BJ (cell line): ENCODE data around the gene TNFRSF13B. TPM values are rescaled to one million over a fixed set of nuclear protein-coding genes. Genes with fewer than 3 reads are reported as not detected.

Experiments used
- CTCF ChIA-PET: fragments of 350-600 bp; formaldehyde crosslinking; extraction: SDS; loops from one replicate; lab custom pipeline; 2021; ENCODE audit warnings: antibody characterized with exemption, inconsistent platforms; lab: Yijun Ruan, JAX
- POLR2A ChIA-PET: fragments of 300-600 bp; sonication (Branson Sonifier 250); formaldehyde crosslinking; extraction: SDS; loops from one replicate; lab custom pipeline; 2021; ENCODE audit warnings: antibody characterized with exemption; lab: Charles Lee
- DNase-seq: peaks from one replicate; pipeline ENCODE4 v3.0.0-alpha.2; 2011; ENCODE audit warnings: low read depth
- H3K27me3 ChIP-seq: 2 replicates; pipeline ENCODE4 v1.6.0; 2011; ENCODE audit warnings: low read length; ENCODE audit not compliant: control insufficient read depth, insufficient read depth
- H3K36me3 ChIP-seq: 2 replicates; pipeline ENCODE4 v1.5.1; 2011; ENCODE audit warnings: low read length; ENCODE audit not compliant: control insufficient read depth, insufficient read depth
- H3K4me3 ChIP-seq: 2 replicates; pipeline ENCODE4 v1.5.1; 2011; ENCODE audit warnings: low read depth, mild to moderate bottlenecking, control low read depth, low read length
- polyA plus RNA-seq: library from polyadenylated mRNA; depleted of rRNA; stranded (reverse); fragments of >200 nt; gene quantifications from 2 replicates; pipeline ENCODE4 v1.2.3, GENCODE V29; 2011
- TF ChIP-seq, protein P1 (sequence below): IDR thresholded peaks from 2 replicates; pipeline ENCODE4 v1.5.1; 2011; ENCODE audit warnings: low read depth, mild to moderate bottlenecking, control low read depth, inconsistent platforms, low read length, moderate library complexity; ENCODE audit not compliant: insufficient read depth

The TNFRSF13B gene
- polyA plus RNA-seq, 1 experiment = not detected

- TF ChIP-seq, protein P1, sequence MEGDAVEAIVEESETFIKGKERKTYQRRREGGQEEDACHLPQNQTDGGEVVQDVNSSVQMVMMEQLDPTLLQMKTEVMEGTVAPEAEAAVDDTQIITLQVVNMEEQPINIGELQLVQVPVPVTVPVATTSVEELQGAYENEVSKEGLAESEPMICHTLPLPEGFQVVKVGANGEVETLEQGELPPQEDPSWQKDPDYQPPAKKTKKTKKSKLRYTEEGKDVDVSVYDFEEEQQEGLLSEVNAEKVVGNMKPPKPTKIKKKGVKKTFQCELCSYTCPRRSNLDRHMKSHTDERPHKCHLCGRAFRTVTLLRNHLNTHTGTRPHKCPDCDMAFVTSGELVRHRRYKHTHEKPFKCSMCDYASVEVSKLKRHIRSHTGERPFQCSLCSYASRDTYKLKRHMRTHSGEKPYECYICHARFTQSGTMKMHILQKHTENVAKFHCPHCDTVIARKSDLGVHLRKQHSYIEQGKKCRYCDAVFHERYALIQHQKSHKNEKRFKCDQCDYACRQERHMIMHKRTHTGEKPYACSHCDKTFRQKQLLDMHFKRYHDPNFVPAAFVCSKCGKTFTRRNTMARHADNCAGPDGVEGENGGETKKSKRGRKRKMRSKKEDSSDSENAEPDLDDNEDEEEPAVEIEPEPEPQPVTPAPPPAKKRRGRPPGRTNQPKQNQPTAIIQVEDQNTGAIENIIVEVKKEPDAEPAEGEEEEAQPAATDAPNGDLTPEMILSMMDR = no peak
- ChIA-PET POLR2A (no interaction called here), CTCF (no interaction called here)
- Histone ChIP-seq H3K4me3 (no peak overlapping the region), H3K36me3 (no peaks in the 10 kb centered on the region), H3K27me3 (peaks cover 11% of the 10 kb centered on the region)
- DNase-seq = no peak
Measured at GRCh38 chr17:16953841-16954240, 18.1 kb downstream of the TNFRSF13B start.

DNA sequence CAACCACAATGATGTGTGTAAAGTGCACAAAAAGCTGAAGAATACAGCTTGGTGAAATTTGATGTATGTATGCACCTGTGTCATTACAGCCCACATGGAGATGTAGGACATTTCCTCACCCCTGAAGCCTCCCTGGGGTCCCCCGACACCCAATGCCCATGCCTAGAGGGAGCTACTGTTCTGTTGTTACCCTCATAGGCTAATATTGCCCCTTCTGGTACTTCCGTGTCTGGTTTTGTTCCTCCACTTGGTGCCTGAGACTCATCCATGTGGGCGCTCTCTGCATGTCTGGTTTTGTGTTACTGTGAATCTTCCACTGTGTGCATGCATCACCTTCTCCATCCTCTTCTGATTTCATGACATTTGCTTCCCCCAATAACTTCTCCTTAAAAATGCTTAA, 18.6 kb downstream of the TNFRSF13B start:
- POLR2A ChIA-PET = no interaction called here
- CTCF ChIA-PET = no interaction called here

GRCh38 chr17:16952401-16952800, 19.5 kb downstream of the TNFRSF13B start:
- TF ChIP-seq, protein P1 = no peak
- POLR2A ChIA-PET = no interaction called here
- Histone ChIP-seq H3K36me3 (no peaks in the 10 kb centered on the region), H3K27me3 (peaks cover 9% of the 10 kb centered on the region), H3K4me3 (no peak overlapping the region)
- DNase-seq = no peak
- CTCF ChIA-PET = no interaction called here

More for the DNA sequence above, 18.6 kb downstream of the TNFRSF13B start:
- H3K4me3 ChIP-seq = no peak overlapping the region
- H3K27me3 ChIP-seq = peaks cover 11% of the 10 kb centered on the region
- DNase-seq = no peak
- H3K36me3 ChIP-seq = no peaks in the 10 kb centered on the region
- TF ChIP-seq, protein P1 = no peak

DNA sequence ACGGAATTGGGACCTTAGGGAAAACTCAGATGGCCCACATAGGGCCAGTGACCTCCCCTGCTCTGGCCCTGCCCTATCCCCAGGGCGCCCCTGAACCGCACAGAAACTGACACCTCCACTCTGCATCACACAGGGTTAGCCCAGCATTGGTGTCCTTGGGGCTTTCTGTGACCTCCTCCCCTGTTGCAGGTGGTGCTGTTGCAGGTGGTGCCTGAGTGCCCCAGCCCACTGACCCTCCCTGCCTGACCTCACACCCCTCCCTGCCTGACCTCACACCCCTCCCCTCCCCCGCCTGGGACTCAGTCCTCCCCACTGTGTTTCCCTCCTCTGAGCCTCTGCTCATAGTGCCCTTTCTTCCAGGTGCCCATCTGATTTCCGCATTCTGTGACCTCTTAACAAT, 21.4 kb downstream of the TNFRSF13B start:
- no peak overlapping the region for H3K4me3 ChIP-seq
- no peaks in the 10 kb centered on the region for H3K36me3 ChIP-seq
- TF ChIP-seq, protein P1 = no peak
- ChIA-PET POLR2A (no interaction called here), CTCF (no interaction called here)
- peaks cover 6% of the 10 kb centered on the region for H3K27me3 ChIP-seq
- DNase-seq = no peak

GRCh38 chr17:16948587-16949376, 23.1 kb downstream of the TNFRSF13B start:
- ChIA-PET CTCF (interaction anchor here (0.6 kb wide), 1 partner anchor 63 kb away, joined by 5 read pairs; no protein-coding TSS in a partner anchor), POLR2A (no interaction called here)
- Histone ChIP-seq H3K4me3 (no peak overlapping the region), H3K36me3 (no peaks in the 10 kb centered on the region), H3K27me3 (peaks cover 12% of the 10 kb centered on the region)
- DNase-seq = no peak
- TF ChIP-seq, protein P1 = no peak
